Mucosa of rectum (tissue), 2 donors: ENCODE results near the gene MYBBP1A.

Source experiments
- H3K27ac ChIP-seq, 2 donors: one replicate each; pipeline ENCODE4 v1.7.0; 2013; ENCODE audit warnings: inconsistent platforms in 2 of 2, low read depth in 2 of 2, low read length in 2 of 2
- H3K27me3 ChIP-seq, 2 donors: one replicate each; pipeline ENCODE4 v1.7.0; 2013; ENCODE audit warnings: low read length in 2 of 2; ENCODE audit not compliant: control insufficient read depth in 2 of 2, insufficient read depth in 2 of 2
- H3K36me3 ChIP-seq, 2 donors: one replicate each; pipeline ENCODE4 v1.7.0; 2013; ENCODE audit warnings: low read length in 2 of 2; ENCODE audit not compliant: control insufficient read depth in 2 of 2, insufficient read depth in 2 of 2
- H3K4me1 ChIP-seq, 2 donors: one replicate each; pipeline ENCODE4 v1.7.0; 2013; ENCODE audit warnings: low read length in 2 of 2, mild to moderate bottlenecking in 1 of 2; ENCODE audit not compliant: control insufficient read depth in 2 of 2, insufficient read depth in 2 of 2
- H3K4me3 ChIP-seq, 2 donors: one replicate each; pipeline ENCODE4 v1.7.0; 2013; ENCODE audit warnings: low read length in 2 of 2
- H3K9ac ChIP-seq, 2 donors: one replicate each; pipeline ENCODE4 v1.7.0; 2013; ENCODE audit warnings: low read length in 2 of 2, low read depth in 1 of 2, mild to moderate bottlenecking in 1 of 2
- H3K9me3 ChIP-seq, 2 donors: one replicate each; pipeline ENCODE4 v1.7.0; 2013; ENCODE audit warnings: low read length in 2 of 2; ENCODE audit not compliant: control insufficient read depth in 2 of 2
- donor health status: healthy.
- donor health status: Normal muscosa, but diverticular disease.

MYBBP1A gene

GRCh38 chr17:4510618-4510941 lies 44.6 kb downstream of the MYBBP1A start:
- Histone ChIP-seq H3K27me3 (no peaks in the 10 kb centered on the region), H3K27ac (peak overlapping the region in 1 of 2 donors; percentile 3), H3K4me1 (peaks cover 9 to 10% of the 10 kb centered on the region in 2 donors), H3K9ac (no peak overlapping the region), H3K4me3 (no peak overlapping the region), H3K9me3 (no peaks in the 10 kb centered on the region), H3K36me3 (no peaks in the 10 kb centered on the region)

DNA sequence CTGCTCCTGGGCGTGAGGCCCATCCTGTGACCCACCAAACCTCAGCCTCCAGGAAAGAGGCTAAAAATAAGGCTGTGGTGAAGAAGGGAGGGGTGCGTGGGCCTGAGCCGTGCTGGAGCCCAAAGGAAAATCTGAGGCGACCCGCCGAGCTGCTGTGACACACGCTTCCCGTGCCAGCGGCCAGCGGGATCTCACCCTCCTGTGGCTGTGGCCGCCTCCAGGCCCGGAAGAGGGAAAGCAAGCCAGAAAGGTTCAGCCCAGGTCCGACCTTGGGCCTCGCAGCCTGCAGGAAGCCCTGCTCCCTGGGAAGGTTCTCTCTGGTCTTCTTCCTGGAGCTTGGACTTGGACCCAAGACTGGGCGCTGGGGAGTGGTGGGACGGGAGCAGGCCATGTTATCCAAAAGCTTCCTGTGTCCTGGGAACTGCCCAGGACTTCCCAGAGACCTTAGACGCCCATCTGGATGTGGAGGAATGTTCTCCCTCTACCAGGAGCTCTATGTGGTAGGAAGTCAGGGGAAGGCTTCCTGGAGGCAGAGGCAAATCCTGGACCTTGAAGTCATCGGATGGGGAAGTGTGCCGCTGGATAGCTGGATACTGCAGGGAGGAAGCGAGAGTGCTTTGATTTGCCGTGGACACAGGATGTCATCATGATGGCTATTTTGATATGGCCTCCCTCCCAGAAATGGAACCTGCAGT lies 45.1 kb downstream of the MYBBP1A start:
- Histone ChIP-seq H3K27me3 (no peaks in the 10 kb centered on the region), H3K9ac (no peak overlapping the region), H3K4me3 (no peak overlapping the region), H3K9me3 (no peaks in the 10 kb centered on the region), H3K36me3 (no peaks in the 10 kb centered on the region), H3K4me1 (peaks cover 9 to 10% of the 10 kb centered on the region in 2 donors), H3K27ac (peak overlapping the region in 1 of 2 donors; percentile 3)

- H3K4me3 ChIP-seq, result no peak overlapping the region
- peaks cover 9 to 10% of the 10 kb centered on the region in 2 donors for H3K4me1 ChIP-seq
- H3K36me3 ChIP-seq, result no peaks in the 10 kb centered on the region
- peak overlapping the region in 1 of 2 donors; percentile 4 for H3K27ac ChIP-seq
- H3K9me3 ChIP-seq, result no peaks in the 10 kb centered on the region
- H3K27me3 ChIP-seq, result no peaks in the 10 kb centered on the region
- no peak overlapping the region for H3K9ac ChIP-seq
Observed at GRCh38 chr17:4509401-4509800, 45.8 kb downstream of the MYBBP1A start.

- no peak overlapping the region for H3K9ac ChIP-seq
- H3K36me3 ChIP-seq, result no peaks in the 10 kb centered on the region
- no peak overlapping the region for H3K4me3 ChIP-seq
- H3K9me3 ChIP-seq, result no peaks in the 10 kb centered on the region
- no peak overlapping the region for H3K27ac ChIP-seq
- no peaks in the 10 kb centered on the region for H3K27me3 ChIP-seq
- H3K4me1 ChIP-seq, result peaks cover 9 to 10% of the 10 kb centered on the region in 2 donors
Observed at GRCh38 chr17:4508207-4508606, 47.0 kb downstream of the MYBBP1A start.

GRCh38 chr17:4507361-4508111 lies 47.6 kb downstream of the MYBBP1A start:
- Histone ChIP-seq H3K27ac (no peak overlapping the region), H3K9ac (no peak overlapping the region)

GRCh38 chr17:4506892-4507291 lies 48.3 kb downstream of the MYBBP1A start:
- H3K27ac ChIP-seq, result no peak overlapping the region
- no peaks in the 10 kb centered on the region for H3K9me3 ChIP-seq
- H3K4me3 ChIP-seq, result no peak overlapping the region
- no peak overlapping the region for H3K9ac ChIP-seq
- peaks cover 0 to 3% of the 10 kb centered on the region in 2 donors for H3K27me3 ChIP-seq
- H3K36me3 ChIP-seq, result no peaks in the 10 kb centered on the region
- peaks cover 9 to 10% of the 10 kb centered on the region in 2 donors for H3K4me1 ChIP-seq

More at GRCh38 chr17:4507361-4508111, 47.6 kb downstream of the MYBBP1A start:
- H3K4me3 ChIP-seq, result no peak overlapping the region
- peaks cover 9 to 10% of the 10 kb centered on the region in 2 donors for H3K4me1 ChIP-seq
- H3K27me3 ChIP-seq, result peaks cover 0 to under 1% of the 10 kb centered on the region in 2 donors
- H3K9me3 ChIP-seq, result no peaks in the 10 kb centered on the region
- H3K36me3 ChIP-seq, result no peaks in the 10 kb centered on the region

- peaks cover 0 to 3% of the 10 kb centered on the region in 2 donors for H3K27me3 ChIP-seq
Observed at GRCh38 chr17:4506175-4506813, 48.9 kb downstream of the MYBBP1A start.

DNA sequence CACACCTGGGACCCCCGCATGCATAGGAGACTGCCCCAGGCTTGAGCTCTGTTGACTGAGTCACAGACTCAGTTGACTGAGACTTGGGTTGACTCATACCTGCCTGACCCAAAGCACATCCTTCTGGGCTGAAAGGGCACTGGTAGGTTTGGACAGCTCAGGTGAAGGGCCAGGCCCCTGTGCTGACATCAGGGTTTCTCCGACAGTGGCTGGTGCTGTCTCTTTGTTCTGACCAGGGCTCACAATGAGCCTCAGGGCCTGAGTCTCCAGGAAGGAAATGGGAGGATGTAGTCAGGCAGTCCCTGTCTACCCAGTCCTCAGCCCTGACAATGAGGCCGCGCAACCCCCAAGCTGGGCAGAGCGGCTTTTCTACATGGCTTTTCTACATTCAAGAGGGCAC lies 50.0 kb downstream of the MYBBP1A start:
- Histone ChIP-seq H3K27ac (peak overlapping the region in 1 of 2 donors; percentile 23), H3K9ac (no peak overlapping the region), H3K9me3 (no peaks in the 10 kb centered on the region), H3K4me1 (peaks cover 9 to 14% of the 10 kb centered on the region in 2 donors), H3K36me3 (no peaks in the 10 kb centered on the region), H3K27me3 (peaks cover 4 to 14% of the 10 kb centered on the region in 2 donors), H3K4me3 (no peak overlapping the region)

More at GRCh38 chr17:4506175-4506813, 48.9 kb downstream of the MYBBP1A start:
- no peaks in the 10 kb centered on the region for H3K9me3 ChIP-seq
- H3K4me3 ChIP-seq, result no peak overlapping the region
- no peaks in the 10 kb centered on the region for H3K36me3 ChIP-seq
- H3K4me1 ChIP-seq, result peaks cover 9 to 10% of the 10 kb centered on the region in 2 donors
- no peak overlapping the region for H3K27ac ChIP-seq
- no peak overlapping the region for H3K9ac ChIP-seq

- no peak overlapping the region for H3K27ac ChIP-seq
Observed at GRCh38 chr17:4504188-4504587, 51.0 kb downstream of the MYBBP1A start.

More at GRCh38 chr17:4504188-4504587, 51.0 kb downstream of the MYBBP1A start:
- Histone ChIP-seq H3K4me3 (no peak overlapping the region), H3K27me3 (peaks cover 9 to 19% of the 10 kb centered on the region in 2 donors), H3K9me3 (no peaks in the 10 kb centered on the region), H3K4me1 (peaks cover 13 to 15% of the 10 kb centered on the region in 2 donors), H3K9ac (no peak overlapping the region), H3K36me3 (no peaks in the 10 kb centered on the region)
